HG02840 (cell line): ENCODE measurements around the gene LPP.

Experiments used
- ATAC-seq: cut with Tn5 transposase; IDR thresholded peaks from one replicate; pipeline ENCODE4 v1.9.1; 2021; ENCODE audit warnings: mild to moderate bottlenecking, moderate library complexity, moderate number of reproducible peaks; ENCODE audit not compliant: unreplicated experiment, low FRiP score

Gene LPP

DNA sequence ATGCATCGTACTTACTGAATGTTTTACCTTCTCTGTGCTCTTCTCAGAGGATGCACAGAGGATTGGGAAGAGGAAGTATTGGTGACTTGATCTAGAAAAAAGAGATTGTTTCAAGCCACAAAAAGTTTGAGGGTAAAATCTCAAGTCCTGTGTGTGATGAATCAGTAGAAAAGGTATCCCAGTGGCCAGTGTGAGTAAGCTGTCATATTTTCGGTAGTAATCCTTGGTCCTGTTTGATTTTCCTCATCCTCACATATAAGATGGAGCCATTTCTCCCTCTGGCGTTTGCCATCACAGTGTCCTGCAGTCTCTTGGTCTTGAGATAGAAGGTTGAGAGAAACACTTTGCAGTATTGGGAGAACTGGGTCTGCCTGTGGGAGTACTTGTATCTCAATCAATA lies 166.8 kb downstream of the LPP start:
- no peak for ATAC-seq

DNA sequence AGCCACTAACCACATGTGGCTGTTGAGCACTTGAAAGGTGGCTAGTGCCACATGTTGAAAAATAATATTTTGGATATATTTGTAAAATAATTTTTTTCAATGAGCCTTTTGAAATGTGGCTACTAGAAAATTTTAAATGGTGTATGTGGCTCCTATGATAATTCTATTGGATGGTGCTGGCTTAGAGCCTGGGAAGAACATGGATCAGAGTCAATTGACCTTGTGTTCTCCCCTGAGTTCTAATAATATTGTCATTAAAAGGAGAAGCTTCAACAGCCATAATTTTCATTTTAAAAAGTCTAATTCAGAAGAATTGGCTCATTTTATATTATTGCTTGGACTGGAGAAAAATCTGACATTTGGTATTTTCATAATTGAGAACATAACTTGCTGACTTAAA lies 167.3 kb downstream of the LPP start:
- ATAC-seq = no peak

DNA sequence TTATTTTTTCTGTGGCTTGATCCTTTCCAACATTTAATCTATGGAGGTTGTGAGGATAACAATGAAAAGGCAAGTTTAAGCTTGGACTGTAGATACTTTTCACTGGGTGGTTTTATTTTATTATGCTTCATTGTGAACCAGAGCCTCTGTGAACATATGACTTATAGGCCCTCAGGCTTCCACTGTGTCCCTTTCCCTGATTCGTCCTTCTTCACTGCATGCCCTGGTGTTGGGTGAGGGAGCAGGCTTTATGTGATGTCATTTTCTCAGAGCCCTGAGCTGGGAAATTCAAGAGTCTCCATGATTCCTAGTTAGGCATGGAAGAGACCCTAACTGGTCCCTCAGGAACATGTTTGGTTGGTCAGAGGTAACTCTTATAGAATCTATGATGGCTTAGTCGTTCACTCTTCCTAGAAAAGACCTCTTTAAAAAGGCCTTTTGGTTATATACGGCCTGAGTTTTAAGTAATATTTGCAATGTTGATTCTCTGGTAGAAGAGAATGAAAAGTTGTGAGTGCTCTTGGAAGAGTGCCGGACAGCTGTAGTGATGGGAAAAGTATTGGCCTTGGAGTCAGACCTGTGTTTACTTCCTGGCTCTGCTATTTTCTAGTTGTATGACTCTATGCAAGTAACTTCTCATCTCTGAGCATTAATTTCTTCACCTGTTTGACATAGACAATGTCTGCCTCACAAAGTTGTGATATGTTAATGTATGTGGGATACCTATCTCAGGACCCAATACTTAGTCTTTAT lies 168.4 kb downstream of the LPP start:
- ATAC-seq = no peak

DNA sequence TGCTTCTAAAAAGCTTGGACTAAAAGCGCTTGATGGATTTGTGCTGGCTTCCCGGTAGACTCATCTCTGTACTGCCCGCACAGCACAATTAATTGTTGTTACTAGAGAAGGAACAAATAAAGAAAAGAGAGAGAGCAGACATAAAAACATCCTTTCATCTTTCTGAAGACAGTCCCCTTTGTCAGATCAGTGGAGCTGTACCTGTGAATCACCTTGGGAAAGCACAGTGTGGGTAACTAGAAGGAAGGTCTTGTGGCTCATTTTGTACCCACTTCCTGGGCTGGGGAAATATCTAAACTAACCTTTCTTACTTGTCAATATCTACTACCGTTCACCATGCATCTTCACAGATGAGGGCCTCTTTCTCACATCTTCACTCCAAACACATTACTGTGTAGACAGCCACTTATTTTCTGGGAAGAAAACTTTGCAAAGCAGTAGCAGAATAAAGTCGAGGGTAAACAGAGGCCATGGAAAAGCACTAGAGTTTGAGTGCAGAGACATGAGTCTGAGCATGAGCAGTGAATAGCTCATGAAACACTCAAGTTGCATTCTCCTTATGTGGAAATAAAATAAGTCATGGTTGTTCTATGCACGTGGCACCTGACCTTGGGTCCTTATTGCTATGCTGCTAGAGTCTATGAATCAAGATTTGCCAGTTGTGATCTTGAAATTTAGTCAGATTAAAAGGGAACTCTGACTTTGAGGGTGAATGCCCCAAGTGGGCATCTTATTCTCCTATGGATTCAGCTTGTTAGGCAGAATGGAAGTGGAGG lies 169.3 kb downstream of the LPP start:
- ATAC-seq = no peak

- no peak for ATAC-seq
Observed at GRCh38 chr3:188326111-188326510, 172.2 kb downstream of the LPP start.

DNA sequence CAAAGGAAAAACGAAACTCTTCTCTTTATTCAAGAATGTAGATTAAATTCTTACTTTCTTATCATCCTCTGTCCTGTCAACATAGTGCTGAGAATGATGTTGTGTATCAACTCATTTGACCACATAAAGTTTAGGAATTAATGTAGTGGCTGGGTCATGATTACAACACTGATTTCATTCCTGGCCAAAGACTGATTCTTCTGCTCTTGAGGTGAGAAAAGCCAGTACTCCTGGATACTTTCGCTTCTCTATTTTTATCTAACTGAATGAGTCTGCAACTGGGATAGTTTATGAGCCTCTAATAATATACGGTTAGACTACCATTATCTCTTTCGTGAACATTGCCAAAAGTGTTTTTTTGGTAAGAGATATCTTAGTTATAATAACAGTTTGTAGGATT lies 173.0 kb downstream of the LPP start:
- no peak for ATAC-seq

- no peak for ATAC-seq
Observed at GRCh38 chr3:188327433-188327832, 173.5 kb downstream of the LPP start.

- ATAC-seq = no peak
Observed at GRCh38 chr3:188330138-188330537, 176.2 kb downstream of the LPP start.

DNA sequence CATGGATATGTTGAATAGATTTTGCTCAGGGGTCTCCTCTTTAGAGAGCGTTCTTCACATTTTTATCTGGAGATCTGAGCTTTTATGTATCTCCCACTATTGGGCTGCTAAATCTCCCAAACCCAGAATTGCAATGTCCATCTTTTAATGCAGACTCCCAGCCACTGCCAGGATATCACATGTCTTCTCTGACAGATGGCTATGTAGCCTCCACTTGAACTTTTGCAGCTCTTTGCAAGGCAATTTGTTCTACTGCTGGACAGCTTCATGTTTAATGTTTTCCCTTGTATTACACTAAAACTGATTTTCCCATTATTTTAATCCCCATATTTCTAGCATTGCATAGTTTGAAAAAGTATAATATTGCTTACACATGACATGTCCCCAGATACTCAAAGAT lies 177.2 kb downstream of the LPP start:
- ATAC-seq = no peak

- no peak for ATAC-seq
Observed at GRCh38 chr3:188332085-188332484, 178.1 kb downstream of the LPP start.

DNA sequence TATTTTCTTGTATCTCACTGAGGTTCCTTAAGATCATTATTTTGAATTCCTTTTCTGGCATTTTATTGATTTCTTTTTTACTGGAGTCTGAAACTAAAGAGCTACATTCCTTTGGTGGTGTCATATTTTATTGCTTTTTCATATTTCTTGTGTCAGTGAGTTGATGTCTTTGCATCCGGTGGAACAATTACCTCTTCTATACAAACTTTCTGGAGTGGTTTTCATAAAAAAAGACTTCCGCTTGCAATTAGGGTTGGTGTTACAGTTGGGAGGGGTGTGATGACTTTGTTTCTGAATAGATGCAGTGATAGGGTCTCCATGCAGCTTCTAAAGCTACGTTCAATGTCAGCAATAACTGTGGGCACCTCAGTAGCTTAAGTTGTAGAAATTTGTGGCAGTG lies 181.7 kb downstream of the LPP start:
- no peak for ATAC-seq

GRCh38 chr3:188336178-188336577 lies 182.2 kb downstream of the LPP start:
- ATAC-seq = no peak

- no peak for ATAC-seq
Observed at GRCh38 chr3:188337232-188337631, 183.3 kb downstream of the LPP start.

- ATAC-seq = no peak
Observed at GRCh38 chr3:188338086-188338485, 184.1 kb downstream of the LPP start.

DNA sequence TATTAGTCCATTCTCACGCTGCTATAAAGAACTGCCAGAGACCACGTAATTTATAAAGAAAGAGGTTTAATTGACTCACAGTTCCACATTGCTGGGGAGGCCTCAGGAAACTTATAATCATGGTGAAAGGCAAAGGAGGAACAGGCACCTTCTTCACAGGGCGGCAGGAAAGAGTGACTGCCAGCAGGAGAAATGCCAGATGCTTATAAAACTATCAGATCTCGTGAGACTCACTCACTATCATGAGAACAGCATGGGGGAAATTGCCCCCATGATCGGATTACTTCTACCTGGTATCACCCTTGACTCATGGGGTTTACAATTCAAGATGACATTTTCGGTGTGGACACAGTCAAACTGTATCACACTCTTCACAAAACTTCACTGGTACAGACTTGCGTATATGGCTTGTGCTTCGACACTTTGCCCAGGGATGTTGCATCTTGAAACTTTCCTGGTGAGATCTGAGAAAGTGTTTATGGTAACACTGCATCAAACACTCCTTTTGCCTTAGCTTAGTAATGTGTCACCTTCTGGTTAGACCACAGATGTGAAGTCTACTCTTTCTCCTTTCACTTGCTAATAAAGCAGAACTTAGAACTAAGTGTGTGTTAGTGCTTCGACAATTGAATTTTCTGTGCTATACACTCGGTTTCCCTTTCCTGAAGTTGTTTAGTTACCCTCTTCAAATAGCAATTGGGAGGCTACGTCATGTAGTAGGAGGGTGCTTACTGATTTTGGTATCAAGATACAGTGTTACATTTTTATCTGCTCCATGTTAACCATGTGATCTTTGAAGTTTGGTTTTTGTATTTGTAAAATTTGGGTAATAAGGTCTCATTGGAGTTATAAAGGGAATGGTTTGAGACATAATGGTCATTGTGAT lies 185.7 kb downstream of the LPP start:
- ATAC-seq = no peak

GRCh38 chr3:188341501-188341900 lies 187.5 kb downstream of the LPP start:
- ATAC-seq = no peak

- ATAC-seq = no peak
Observed at GRCh38 chr3:188342991-188343732, 189.2 kb downstream of the LPP start.

DNA sequence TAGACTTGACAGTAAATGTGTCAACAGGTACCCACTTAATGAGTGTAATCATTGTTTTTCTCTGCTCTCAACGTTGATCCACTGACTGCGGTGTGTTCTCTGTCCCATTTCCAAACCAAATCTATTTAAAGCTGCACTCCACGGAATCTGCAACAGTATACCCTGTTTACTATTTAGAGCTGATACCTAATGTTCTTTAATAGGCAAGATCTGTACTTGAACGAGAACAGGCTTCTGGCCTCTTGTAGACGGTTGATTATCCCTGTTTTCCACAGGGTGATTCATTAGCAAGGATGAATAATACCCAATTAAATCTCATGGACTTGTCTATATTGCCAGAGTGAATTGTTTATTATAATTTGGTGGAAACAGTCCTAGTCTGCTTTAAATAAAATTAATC lies 189.9 kb downstream of the LPP start:
- no peak for ATAC-seq

DNA sequence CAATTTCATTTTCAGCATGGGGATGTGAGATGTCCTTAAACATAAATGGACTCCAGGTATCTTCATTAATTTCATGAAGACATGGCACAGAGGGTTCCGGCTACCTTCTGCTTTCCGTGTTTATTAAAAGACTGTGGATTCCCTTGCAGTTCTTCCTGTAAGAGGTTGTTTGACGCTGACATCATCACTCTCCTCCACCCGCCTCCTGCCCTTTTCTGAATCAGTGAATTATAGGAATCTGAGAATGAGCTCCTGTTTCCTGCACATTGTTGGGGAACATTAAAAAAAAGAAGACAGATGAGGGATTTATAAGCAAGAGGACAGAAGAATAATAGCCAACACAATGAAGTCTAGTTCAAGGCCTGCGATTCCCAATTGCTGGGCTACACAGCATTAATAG lies 191.3 kb downstream of the LPP start:
- ATAC-seq = no peak

GRCh38 chr3:188348435-188349244 lies 194.7 kb downstream of the LPP start:
- ATAC-seq = no peak
